Measurements from ENCODE around the gene ZNF699. TPM values are rescaled to one million over a fixed set of nuclear protein-coding genes. Genes with fewer than 3 reads are reported as not detected.
A peak's percentile ranks its signal among the peaks of the same experiment; 100 is the strongest.

Gene ZNF699
- total and polyA plus RNA-seq, 2 of the 13 experiments (the other 11 are each of a cell fraction or from before 2014, with no cell fraction given) = 0.33 to 2.2 TPM

DNA sequence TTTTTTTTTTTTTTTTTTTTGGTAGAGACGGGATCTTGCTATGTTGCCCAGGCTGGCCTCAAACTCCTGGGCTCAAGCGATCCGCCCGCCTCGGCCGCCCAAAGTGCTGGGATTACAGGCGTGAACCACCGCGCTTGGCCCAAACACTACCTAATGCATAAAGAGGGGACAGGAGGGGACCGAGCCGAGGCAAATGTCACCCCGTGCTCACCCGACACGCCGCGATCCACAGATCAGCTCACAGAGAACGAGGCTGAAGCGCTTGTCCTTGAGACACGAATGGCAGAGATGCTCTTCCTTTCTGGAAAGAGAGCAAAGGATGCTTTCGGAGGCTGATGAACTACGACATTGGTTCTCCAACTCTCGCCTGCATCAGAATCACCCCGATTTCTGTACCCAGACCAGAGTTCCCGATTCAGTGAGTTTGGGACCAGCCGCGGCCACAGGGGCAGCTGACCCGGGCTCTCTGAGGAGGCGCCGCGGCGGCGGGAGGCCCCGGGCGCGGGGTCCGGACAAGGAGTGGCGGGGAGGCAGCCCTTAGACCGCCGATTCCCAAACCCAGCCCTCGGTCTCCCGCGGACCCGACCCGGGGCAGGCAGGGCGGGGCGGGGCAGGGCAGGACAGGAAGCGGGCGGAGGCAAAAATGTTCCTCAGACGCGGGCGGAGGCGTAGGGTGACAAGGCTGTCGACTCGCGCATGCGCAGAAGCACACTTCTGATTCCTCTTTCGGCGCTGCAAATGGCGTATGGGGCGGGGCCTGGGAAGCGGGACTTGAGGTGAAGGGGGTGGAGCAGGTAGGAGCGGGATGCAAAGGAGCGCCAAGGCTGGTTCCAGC lies at the start of gene ZNF699 (continued):
- TF ChIP-seq MAX (IDR thresholded peaks at IDR 0.05) (no peak; the same call in 1 of the 2 replicates), CENPT (CRISPR knock-in tag; IDR thresholded peaks at IDR 0.05; ENCODE audit: low read depth) (no peak), MAFF (IDR thresholded peaks at IDR 0.05; ENCODE audit: low read depth, low read length) (no peak), ETV5 (CRISPR knock-in tag; IDR thresholded peaks at IDR 0.05; ENCODE audit: borderline replicate concordance) (no peak), NONO (IDR thresholded peaks at IDR 0.05) (no peak), NONO (CRISPR knock-in tag; conservative IDR thresholded peaks at IDR 0.05) (no peak), HOXA3 (CRISPR knock-in tag; IDR thresholded peaks at IDR 0.05) (peak; percentile 36; the same call in 1 of the 2 replicates), ZBTB20 (CRISPR knock-in tag; IDR thresholded peaks at IDR 0.05; ENCODE audit: borderline replicate concordance, low read depth) (no peak), ZMYM4 (CRISPR knock-in tag; IDR thresholded peaks at IDR 0.05) (no peak), SP2 (CRISPR knock-in tag; IDR thresholded peaks at IDR 0.05) (no peak), ZNF33A (CRISPR knock-in tag; IDR thresholded peaks at IDR 0.05; ENCODE audit: borderline replicate concordance) (no peak), XBP1 (CRISPR knock-in tag; IDR thresholded peaks at IDR 0.05) (no peak), ZNF225 (CRISPR knock-in tag; IDR thresholded peaks at IDR 0.05) (0 out of 2 replicates have a peak, but pooled peaks have one; percentile 40), FOXO1 (CRISPR knock-in tag; IDR thresholded peaks at IDR 0.05) (no peak), KLF9 (CRISPR knock-in tag; IDR thresholded peaks at IDR 0.05; ENCODE audit: low read depth) (no peak), KDM6A (CRISPR knock-in tag; IDR thresholded peaks at IDR 0.05; ENCODE audit: low read depth) (no peak), ZNF296 (CRISPR knock-in tag; conservative IDR thresholded peaks at IDR 0.05) (no peak), SKIL (CRISPR knock-in tag; IDR thresholded peaks at IDR 0.05; ENCODE audit: borderline replicate concordance) (no peak)
- TF ChIP-seq, protein P1, sequence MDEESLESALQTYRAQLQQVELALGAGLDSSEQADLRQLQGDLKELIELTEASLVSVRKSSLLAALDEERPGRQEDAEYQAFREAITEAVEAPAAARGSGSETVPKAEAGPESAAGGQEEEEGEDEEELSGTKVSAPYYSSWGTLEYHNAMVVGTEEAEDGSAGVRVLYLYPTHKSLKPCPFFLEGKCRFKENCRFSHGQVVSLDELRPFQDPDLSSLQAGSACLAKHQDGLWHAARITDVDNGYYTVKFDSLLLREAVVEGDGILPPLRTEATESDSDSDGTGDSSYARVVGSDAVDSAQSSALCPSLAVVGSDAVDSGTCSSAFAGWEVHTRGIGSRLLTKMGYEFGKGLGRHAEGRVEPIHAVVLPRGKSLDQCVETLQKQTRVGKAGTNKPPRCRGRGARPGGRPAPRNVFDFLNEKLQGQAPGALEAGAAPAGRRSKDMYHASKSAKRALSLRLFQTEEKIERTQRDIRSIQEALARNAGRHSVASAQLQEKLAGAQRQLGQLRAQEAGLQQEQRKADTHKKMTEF (CRISPR knock-in tag; IDR thresholded peaks at IDR 0.05) = no peak
- TF ChIP-seq, protein P2, sequence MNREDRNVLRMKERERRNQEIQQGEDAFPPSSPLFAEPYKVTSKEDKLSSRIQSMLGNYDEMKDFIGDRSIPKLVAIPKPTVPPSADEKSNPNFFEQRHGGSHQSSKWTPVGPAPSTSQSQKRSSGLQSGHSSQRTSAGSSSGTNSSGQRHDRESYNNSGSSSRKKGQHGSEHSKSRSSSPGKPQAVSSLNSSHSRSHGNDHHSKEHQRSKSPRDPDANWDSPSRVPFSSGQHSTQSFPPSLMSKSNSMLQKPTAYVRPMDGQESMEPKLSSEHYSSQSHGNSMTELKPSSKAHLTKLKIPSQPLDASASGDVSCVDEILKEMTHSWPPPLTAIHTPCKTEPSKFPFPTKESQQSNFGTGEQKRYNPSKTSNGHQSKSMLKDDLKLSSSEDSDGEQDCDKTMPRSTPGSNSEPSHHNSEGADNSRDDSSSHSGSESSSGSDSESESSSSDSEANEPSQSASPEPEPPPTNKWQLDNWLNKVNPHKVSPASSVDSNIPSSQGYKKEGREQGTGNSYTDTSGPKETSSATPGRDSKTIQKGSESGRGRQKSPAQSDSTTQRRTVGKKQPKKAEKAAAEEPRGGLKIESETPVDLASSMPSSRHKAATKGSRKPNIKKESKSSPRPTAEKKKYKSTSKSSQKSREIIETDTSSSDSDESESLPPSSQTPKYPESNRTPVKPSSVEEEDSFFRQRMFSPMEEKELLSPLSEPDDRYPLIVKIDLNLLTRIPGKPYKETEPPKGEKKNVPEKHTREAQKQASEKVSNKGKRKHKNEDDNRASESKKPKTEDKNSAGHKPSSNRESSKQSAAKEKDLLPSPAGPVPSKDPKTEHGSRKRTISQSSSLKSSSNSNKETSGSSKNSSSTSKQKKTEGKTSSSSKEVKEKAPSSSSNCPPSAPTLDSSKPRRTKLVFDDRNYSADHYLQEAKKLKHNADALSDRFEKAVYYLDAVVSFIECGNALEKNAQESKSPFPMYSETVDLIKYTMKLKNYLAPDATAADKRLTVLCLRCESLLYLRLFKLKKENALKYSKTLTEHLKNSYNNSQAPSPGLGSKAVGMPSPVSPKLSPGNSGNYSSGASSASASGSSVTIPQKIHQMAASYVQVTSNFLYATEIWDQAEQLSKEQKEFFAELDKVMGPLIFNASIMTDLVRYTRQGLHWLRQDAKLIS (CRISPR knock-in tag; IDR thresholded peaks at IDR 0.05) = no peak
